Measurements from ENCODE around the gene MED26. TPM values are rescaled to one million over a fixed set of nuclear protein-coding genes. Genes with fewer than 3 reads are reported as not detected.
A peak's percentile ranks its signal among the peaks of the same experiment; 100 is the strongest.

Gene MED26
- total and polyA plus RNA-seq, 10 of the 15 experiments (the other 5 are each of a cell fraction or from before 2014, with no cell fraction given) = 1.1 to 21.4 (median 9.7) TPM

DNA sequence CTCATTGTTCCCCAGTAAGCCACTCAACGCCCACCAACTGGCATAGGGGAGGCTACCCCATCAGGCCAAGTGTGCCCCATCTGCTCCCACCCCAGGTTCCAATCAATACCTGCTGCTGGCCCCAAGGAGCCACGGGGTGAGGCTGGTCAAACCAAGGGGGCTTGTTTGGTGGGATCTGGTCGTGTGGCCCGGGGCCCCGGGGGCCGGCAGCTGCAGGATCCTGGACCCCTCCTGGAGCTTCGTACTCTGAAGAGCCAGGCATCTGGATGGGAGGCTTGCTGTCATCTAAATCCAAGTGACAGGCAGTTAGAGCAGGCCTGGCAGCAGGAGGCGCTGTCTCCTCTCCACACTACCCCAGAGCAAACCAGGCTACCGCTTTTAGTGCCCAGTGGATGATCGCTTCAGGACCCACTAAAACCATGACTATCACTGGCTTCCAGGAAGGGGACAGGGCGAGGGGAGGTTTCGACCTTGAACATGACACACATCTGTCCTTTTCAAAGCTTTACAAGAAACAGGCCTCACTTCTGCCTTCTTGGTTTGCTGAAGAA, 100.0 kb downstream of the MED26 start:
- H3K4me3 ChIP-seq = no peak overlapping the region
- SMC1A ChIA-PET (ENCODE audit: uncharacterized antibody, unreplicated experiment) = interaction anchor here (0.7 to 1.8 kb wide), 4 partner anchors 11 to 133 kb away, joined by 3 to 4 read pairs (median 3); partner anchors contain the start of gene TMEM38A
- peak; percentile 35 for FAIRE-seq
- H3K79me2 ChIP-seq (ENCODE audit: control insufficient read depth, insufficient read depth, low read length) = no peaks in the 10 kb centered on the region
- no peak overlapping the region for H3K4me2 ChIP-seq (ENCODE audit: control insufficient read depth, insufficient read depth)
- peak; percentile 86 for ATAC-seq
- H3K27ac ChIP-seq (ENCODE audit: control insufficient read depth, insufficient read depth) = no peak overlapping the region
- WGBS (ENCODE audit: insufficient coverage, insufficient replicate concordance, low lambda C conversion rate, missing lambda C conversion rate) = 86% methylated on average over 12 of the region's 12 CpGs
- H4K20me1 ChIP-seq (ENCODE audit: control insufficient read depth, insufficient read depth) = no peaks in the 10 kb centered on the region
- H3K36me3 ChIP-seq (ENCODE audit: control insufficient read depth in 2 of 2, insufficient read depth in 2 of 2, low read length in 1 of 2) = peaks cover 27 to 71% of the 10 kb centered on the region in 2 experiments
- H3K27me3 ChIP-seq (replicated peaks in 1 of 2; ENCODE audit: control insufficient read depth in 2 of 2, insufficient read depth in 2 of 2, low read length in 1 of 2) = no peaks in the 10 kb centered on the region
- no peak overlapping the region for H3K9ac ChIP-seq (ENCODE audit: control insufficient read depth, insufficient read depth, low read length)
- H3K4me1 ChIP-seq (ENCODE audit: control insufficient read depth, insufficient read depth, low read length) = no peaks in the 10 kb centered on the region
- no TSS peak for BruUV-seq (replicated peaks)
- RAD21 ChIA-PET (ENCODE audit: unreplicated experiment) = interaction anchor here (1.2 to 1.4 kb wide), 2 partner anchors 46 to 86 kb away, joined by 3 read pairs; no protein-coding TSS in a partner anchor
- H3K9me3 ChIP-seq (replicated peaks; ENCODE audit: control insufficient read depth, insufficient read depth, low read length) = no peaks in the 10 kb centered on the region
- CTCF ChIA-PET = interaction anchor here (0.6 to 1.8 kb wide), 5 partner anchors 60 to 333 kb away, joined by 3 to 6 read pairs (median 4); no protein-coding TSS in a partner anchor
- no peak overlapping the region for H2AFZ ChIP-seq (ENCODE audit: control insufficient read depth, low read depth, low read length)
- in situ Hi-C loops (cut with MboI) (no loop called here), intact Hi-C loops (cut with micrococcal nuclease; ENCODE audit: unreplicated experiment) (no loop called here)
- no peak for DNase-seq (ENCODE audit: low read depth, low spot score)
- POLR2A ChIA-PET = interaction anchor here (0.5 kb wide), 1 partner anchor 122 kb away, joined by 5 read pairs; no protein-coding TSS in a partner anchor
- TF ChIP-seq RAD21 (IDR thresholded peaks at IDR 0.05; ENCODE audit: insufficient read depth, low read depth, low read length) = peak; percentile 47
- TF ChIP-seq ATF2 (IDR thresholded peaks at IDR 0.05; ENCODE audit: low read length) = no peak
- no peak for TF ChIP-seq CBX5 (IDR thresholded peaks at IDR 0.05; ENCODE audit: low read depth)
- no peak for TF ChIP-seq NKRF (conservative IDR thresholded peaks at IDR 0.05)
- 0 out of 2 replicates have a peak, but pooled peaks have one; percentile 30 for TF ChIP-seq POLR2A (IDR thresholded peaks at IDR 0.05; ENCODE audit: low read depth, low read length)
- TF ChIP-seq, protein P1, sequence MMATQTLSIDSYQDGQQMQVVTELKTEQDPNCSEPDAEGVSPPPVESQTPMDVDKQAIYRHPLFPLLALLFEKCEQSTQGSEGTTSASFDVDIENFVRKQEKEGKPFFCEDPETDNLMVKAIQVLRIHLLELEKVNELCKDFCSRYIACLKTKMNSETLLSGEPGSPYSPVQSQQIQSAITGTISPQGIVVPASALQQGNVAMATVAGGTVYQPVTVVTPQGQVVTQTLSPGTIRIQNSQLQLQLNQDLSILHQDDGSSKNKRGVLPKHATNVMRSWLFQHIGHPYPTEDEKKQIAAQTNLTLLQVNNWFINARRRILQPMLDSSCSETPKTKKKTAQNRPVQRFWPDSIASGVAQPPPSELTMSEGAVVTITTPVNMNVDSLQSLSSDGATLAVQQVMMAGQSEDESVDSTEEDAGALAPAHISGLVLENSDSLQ (IDR thresholded peaks at IDR 0.05) = peak; percentile 59
- TF ChIP-seq, protein P2, sequence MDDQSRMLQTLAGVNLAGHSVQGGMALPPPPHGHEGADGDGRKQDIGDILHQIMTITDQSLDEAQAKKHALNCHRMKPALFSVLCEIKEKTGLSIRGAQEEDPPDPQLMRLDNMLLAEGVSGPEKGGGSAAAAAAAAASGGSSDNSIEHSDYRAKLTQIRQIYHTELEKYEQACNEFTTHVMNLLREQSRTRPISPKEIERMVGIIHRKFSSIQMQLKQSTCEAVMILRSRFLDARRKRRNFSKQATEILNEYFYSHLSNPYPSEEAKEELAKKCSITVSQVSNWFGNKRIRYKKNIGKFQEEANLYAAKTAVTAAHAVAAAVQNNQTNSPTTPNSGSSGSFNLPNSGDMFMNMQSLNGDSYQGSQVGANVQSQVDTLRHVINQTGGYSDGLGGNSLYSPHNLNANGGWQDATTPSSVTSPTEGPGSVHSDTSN (IDR thresholded peaks at IDR 0.05; ENCODE audit: insufficient replicate concordance, low read depth, low read length) = peak; percentile 49
- peak; percentile 60 for TF ChIP-seq SMC3 (IDR thresholded peaks at IDR 0.05; ENCODE audit: borderline replicate concordance, low read length)
- TF ChIP-seq, protein P3, sequence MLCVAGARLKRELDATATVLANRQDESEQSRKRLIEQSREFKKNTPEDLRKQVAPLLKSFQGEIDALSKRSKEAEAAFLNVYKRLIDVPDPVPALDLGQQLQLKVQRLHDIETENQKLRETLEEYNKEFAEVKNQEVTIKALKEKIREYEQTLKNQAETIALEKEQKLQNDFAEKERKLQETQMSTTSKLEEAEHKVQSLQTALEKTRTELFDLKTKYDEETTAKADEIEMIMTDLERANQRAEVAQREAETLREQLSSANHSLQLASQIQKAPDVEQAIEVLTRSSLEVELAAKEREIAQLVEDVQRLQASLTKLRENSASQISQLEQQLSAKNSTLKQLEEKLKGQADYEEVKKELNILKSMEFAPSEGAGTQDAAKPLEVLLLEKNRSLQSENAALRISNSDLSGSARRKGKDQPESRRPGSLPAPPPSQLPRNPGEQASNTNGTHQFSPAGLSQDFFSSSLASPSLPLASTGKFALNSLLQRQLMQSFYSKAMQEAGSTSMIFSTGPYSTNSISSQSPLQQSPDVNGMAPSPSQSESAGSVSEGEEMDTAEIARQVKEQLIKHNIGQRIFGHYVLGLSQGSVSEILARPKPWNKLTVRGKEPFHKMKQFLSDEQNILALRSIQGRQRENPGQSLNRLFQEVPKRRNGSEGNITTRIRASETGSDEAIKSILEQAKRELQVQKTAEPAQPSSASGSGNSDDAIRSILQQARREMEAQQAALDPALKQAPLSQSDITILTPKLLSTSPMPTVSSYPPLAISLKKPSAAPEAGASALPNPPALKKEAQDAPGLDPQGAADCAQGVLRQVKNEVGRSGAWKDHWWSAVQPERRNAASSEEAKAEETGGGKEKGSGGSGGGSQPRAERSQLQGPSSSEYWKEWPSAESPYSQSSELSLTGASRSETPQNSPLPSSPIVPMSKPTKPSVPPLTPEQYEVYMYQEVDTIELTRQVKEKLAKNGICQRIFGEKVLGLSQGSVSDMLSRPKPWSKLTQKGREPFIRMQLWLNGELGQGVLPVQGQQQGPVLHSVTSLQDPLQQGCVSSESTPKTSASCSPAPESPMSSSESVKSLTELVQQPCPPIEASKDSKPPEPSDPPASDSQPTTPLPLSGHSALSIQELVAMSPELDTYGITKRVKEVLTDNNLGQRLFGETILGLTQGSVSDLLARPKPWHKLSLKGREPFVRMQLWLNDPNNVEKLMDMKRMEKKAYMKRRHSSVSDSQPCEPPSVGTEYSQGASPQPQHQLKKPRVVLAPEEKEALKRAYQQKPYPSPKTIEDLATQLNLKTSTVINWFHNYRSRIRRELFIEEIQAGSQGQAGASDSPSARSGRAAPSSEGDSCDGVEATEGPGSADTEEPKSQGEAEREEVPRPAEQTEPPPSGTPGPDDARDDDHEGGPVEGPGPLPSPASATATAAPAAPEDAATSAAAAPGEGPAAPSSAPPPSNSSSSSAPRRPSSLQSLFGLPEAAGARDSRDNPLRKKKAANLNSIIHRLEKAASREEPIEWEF (IDR thresholded peaks at IDR 0.05; ENCODE audit: insufficient replicate concordance, low read depth, low read length) = no peak

Data from GM12878 (cell line).